GM21526 (cell line): ENCODE data around the gene B3GAT3.
"Not testable (repeated sequence)": the region's sequence is repeated elsewhere in the genome, so short reads cannot be mapped to it uniquely, and the experiment has no call there.

Experiments used
- ATAC-seq: cut with Tn5 transposase; IDR thresholded peaks from one replicate; pipeline ENCODE4 v1.9.1; 2021; ENCODE audit warnings: moderate library complexity; ENCODE audit not compliant: unreplicated experiment, low FRiP score

Gene B3GAT3

GRCh38 chr11:62645946-62646824 is 24.4 kb upstream of the B3GAT3 start, which contains the start of gene GANAB:
Gene GANAB, minus strand, starts transcription at chr11:62646613. Its CDS starts 14 bp downstream, at chr11:62646599.
- peak; percentile 85 for ATAC-seq

GRCh38 chr11:62645671-62645945 is 23.8 kb upstream of the B3GAT3 start:
- ATAC-seq = peak; percentile 0

GRCh38 chr11:62644220-62644619 is 22.4 kb upstream of the B3GAT3 start:
- ATAC-seq = no peak

- ATAC-seq = no peak
Observed at GRCh38 chr11:62632492-62632891, 10.7 kb upstream of the B3GAT3 start.

GRCh38 chr11:62627713-62628112 is 5.9 kb upstream of the B3GAT3 start:
- ATAC-seq = no peak

GRCh38 chr11:62622476-62623089 is 797 bp upstream of the B3GAT3 start:
- ATAC-seq = no peak

GRCh38 chr11:62621027-62621566 is 689 bp downstream of the B3GAT3 start:
- no peak for ATAC-seq

GRCh38 chr11:62616957-62617356 is 4.8 kb downstream of the B3GAT3 start:
- ATAC-seq = not testable (repeated sequence)

GRCh38 chr11:62615521-62615920 is 6.3 kb downstream of the B3GAT3 start:
- no peak for ATAC-seq

- no peak for ATAC-seq
Observed at GRCh38 chr11:62614275-62614674, 7.5 kb downstream of the B3GAT3 start.

GRCh38 chr11:62613291-62613778 is 8.5 kb downstream of the B3GAT3 start:
- ATAC-seq = no peak

GRCh38 chr11:62612366-62613290 is 9.2 kb downstream of the B3GAT3 start, which contains the start of the genes EML3 and ROM1:
Gene EML3, minus strand, starts transcription at chr11:62612775. Its CDS starts 318 bp downstream, at chr11:62612457.
Gene ROM1, plus strand, starts transcription at chr11:62613257. Its CDS starts 25 bp downstream, at chr11:62613282.
- peak; percentile 46 for ATAC-seq

GRCh38 chr11:62611705-62612365 is 10.0 kb downstream of the B3GAT3 start:
- ATAC-seq = peak; percentile 14

- no peak for ATAC-seq
Observed at GRCh38 chr11:62610814-62611704, 10.7 kb downstream of the B3GAT3 start.

GRCh38 chr11:62610403-62610802 is 11.4 kb downstream of the B3GAT3 start:
- no peak for ATAC-seq

- ATAC-seq = no peak
Observed at GRCh38 chr11:62608776-62609175, 13.0 kb downstream of the B3GAT3 start.

GRCh38 chr11:62607714-62608113 is 14.1 kb downstream of the B3GAT3 start:
- ATAC-seq = no peak

GRCh38 chr11:62605902-62606301 is 15.9 kb downstream of the B3GAT3 start:
- ATAC-seq = no peak

- ATAC-seq = no peak
Observed at GRCh38 chr11:62605467-62605866, 16.3 kb downstream of the B3GAT3 start.
